IMR-90 (cell line): Measurements from ENCODE around the gene CNIH2.

Source experiments
- BHLHE40 ChIP-seq: fragments of 150-350 bp; IDR thresholded peaks from 2 replicates; pipeline ENCODE4 v1.6.1; 2016; ENCODE audit warnings: mild to moderate bottlenecking, low read depth, low read length
- CEBPB ChIP-seq: IDR thresholded peaks from 2 replicates; pipeline ENCODE4 v1.6.1; 2012; ENCODE audit warnings: low read depth, low read length, improper control_type of control experiment
- CHD1 ChIP-seq: IDR thresholded peaks from 2 replicates; pipeline ENCODE4 v1.6.1; 2012; ENCODE audit warnings: low read depth, low read length, improper control_type of control experiment
- MAZ ChIP-seq: IDR thresholded peaks from 2 replicates; pipeline ENCODE4 v1.6.1; 2012; ENCODE audit warnings: low read depth, mild to moderate bottlenecking, low read length, improper control_type of control experiment, moderate library complexity, borderline replicate concordance
- MXI1 ChIP-seq: IDR thresholded peaks from 2 replicates; pipeline ENCODE4 v1.6.1; 2012; ENCODE audit warnings: low read depth, mild to moderate bottlenecking, low read length, moderate library complexity, borderline replicate concordance
- NFE2L2 ChIP-seq: fragments of 150-350 bp; IDR thresholded peaks from 2 replicates; pipeline ENCODE4 v1.6.1; 2016; ENCODE audit warnings: low read depth, mild to moderate bottlenecking, low read length
- POLR2A ChIP-seq: IDR thresholded peaks from 2 replicates; pipeline ENCODE4 v1.6.1; 2012; ENCODE audit warnings: mild to moderate bottlenecking, low read depth, low read length
- RCOR1 ChIP-seq: IDR thresholded peaks from 2 replicates; pipeline ENCODE4 v1.6.1; 2012; ENCODE audit warnings: mild to moderate bottlenecking, low read length, improper control_type of control experiment; ENCODE audit not compliant: insufficient replicate concordance
- SMC3 ChIP-seq: fragments of 150-350 bp; IDR thresholded peaks from 2 replicates; pipeline ENCODE4 v1.6.1; 2016; ENCODE audit warnings: low read depth, mild to moderate bottlenecking, antibody characterized with exemption, low read length, moderate library complexity
- TF ChIP-seq, protein P1 (sequence below): conservative IDR thresholded peaks from 2 replicates; pipeline ENCODE4 v1.5.1; 2012; ENCODE audit warnings: mild to moderate bottlenecking, low read depth, low read length, improper control_type of control experiment
- TF ChIP-seq, protein P2 (sequence below): fragments of 150-350 bp; IDR thresholded peaks from 2 replicates; pipeline ENCODE4 v1.6.1; 2017; ENCODE audit warnings: mild to moderate bottlenecking, antibody characterized with exemption, low read length, low read depth

DNA sequence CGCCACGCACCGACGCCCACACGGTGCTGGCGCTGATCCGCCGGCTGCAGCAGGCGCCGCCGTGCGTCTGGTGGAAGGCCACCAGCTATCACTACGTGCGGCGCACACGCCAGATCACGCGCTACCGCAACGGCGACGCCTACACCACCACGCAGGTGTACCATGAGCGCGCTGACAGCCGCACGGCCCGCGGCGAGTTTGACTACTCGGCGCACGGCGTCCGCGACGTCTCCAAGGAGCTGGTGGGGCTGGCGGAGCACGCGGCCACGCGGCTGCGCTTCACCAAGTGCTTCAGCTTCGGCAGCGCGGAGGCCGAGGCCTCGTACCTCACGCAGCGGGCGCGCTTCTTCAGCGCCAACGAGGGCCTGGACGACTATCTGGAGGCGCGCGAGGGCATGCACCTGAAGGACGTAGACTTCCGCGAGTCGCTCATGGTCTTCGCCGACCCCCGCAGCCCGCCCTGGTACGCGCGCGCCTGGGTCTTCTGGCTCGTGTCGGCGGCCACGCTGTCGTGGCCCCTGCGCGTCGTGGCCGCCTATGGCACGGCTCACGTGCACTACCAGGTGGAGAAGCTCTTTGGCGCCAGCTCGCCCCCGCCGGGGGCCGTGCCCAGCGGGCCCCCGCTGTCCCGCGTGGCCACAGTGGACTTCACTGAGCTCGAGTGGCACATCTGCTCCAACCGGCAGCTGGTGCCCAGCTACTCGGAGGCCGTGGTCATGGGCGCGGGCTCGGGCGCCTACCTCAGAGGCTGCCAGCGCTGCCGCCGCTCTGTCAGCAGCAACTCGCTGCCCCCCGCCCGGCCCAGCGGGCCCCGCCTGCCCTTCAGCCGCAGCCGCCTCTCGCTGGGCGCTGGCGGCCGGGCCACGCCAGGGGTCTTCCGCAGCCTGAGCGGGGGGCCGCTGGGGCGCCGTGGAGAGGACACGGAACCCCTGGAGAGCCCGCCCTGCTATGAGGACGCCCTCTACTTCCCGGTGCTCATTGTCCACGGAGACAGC lies 16.9 kb downstream of the CNIH2 start:
- TF ChIP-seq, protein P1, sequence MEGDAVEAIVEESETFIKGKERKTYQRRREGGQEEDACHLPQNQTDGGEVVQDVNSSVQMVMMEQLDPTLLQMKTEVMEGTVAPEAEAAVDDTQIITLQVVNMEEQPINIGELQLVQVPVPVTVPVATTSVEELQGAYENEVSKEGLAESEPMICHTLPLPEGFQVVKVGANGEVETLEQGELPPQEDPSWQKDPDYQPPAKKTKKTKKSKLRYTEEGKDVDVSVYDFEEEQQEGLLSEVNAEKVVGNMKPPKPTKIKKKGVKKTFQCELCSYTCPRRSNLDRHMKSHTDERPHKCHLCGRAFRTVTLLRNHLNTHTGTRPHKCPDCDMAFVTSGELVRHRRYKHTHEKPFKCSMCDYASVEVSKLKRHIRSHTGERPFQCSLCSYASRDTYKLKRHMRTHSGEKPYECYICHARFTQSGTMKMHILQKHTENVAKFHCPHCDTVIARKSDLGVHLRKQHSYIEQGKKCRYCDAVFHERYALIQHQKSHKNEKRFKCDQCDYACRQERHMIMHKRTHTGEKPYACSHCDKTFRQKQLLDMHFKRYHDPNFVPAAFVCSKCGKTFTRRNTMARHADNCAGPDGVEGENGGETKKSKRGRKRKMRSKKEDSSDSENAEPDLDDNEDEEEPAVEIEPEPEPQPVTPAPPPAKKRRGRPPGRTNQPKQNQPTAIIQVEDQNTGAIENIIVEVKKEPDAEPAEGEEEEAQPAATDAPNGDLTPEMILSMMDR, result no peak
- TF ChIP-seq BHLHE40 (no peak), MAZ (no peak), NFE2L2 (no peak), POLR2A (no peak), SMC3 (no peak), CEBPB (no peak), MXI1 (no peak), CHD1 (no peak), RCOR1 (no peak)
- TF ChIP-seq, protein P2, sequence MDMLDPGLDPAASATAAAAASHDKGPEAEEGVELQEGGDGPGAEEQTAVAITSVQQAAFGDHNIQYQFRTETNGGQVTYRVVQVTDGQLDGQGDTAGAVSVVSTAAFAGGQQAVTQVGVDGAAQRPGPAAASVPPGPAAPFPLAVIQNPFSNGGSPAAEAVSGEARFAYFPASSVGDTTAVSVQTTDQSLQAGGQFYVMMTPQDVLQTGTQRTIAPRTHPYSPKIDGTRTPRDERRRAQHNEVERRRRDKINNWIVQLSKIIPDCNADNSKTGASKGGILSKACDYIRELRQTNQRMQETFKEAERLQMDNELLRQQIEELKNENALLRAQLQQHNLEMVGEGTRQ, result no peak
